NCI-H446 (cell line): ENCODE results near the gene C1orf226.
"Not testable (repeated sequence)": the region's sequence is repeated elsewhere in the genome, so short reads cannot be mapped to it uniquely, and the experiment has no call there.

ENCODE experiments used
- DNase-seq, 2 experiments: peaks; one replicate each; lab custom pipeline; 2025; lab: John Stamatoyannopoulos, UW

Gene C1orf226, protein sequence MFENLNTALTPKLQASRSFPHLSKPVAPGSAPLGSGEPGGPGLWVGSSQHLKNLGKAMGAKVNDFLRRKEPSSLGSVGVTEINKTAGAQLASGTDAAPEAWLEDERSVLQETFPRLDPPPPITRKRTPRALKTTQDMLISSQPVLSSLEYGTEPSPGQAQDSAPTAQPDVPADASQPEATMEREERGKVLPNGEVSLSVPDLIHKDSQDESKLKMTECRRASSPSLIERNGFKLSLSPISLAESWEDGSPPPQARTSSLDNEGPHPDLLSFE

DNA sequence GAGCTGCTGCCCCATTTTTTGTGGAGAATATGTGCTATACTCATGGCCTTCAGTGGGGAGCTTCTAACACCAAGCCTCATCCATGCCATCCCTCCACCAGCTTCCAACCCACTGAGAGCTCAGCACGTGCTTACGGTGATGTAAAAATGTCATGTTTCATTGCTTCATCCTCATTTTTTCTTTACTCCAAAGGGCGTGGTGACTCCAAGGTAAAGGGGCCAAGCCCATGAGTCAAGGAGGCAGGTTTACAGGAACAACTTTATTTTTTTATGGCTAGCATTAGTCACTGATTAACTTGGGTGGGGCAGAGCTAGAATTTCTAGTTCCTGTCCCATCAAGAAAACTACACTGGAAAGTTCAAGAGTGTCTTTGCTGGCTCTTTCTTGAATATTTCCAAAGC is at the start of gene C1orf226:
Gene C1orf226, plus strand, starts transcription at position 346 of the 400 bp plus-strand sequence. CDS start 174 bp downstream, outside the sequence.
- no peak for DNase-seq

DNA sequence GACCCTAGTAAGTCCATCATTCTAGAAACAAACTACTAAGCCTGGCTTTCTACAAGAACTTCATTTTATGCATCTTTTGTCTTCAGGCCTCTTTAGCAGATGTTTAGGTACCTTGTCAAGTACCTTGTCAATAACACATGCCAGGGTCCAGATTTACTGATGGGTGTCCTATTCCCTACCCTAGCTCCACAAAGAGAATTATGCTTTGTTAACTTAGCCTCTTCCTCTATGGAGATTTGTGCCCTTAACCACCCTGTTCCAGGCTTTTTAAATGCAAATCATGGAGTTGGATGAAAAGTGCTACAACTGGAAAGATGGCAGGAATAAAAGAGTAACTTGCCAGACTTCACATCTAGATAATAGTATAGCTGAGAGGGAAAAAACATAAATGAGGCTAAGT is 47.5 kb upstream of the C1orf226 start:
- DNase-seq: no peak

DNA sequence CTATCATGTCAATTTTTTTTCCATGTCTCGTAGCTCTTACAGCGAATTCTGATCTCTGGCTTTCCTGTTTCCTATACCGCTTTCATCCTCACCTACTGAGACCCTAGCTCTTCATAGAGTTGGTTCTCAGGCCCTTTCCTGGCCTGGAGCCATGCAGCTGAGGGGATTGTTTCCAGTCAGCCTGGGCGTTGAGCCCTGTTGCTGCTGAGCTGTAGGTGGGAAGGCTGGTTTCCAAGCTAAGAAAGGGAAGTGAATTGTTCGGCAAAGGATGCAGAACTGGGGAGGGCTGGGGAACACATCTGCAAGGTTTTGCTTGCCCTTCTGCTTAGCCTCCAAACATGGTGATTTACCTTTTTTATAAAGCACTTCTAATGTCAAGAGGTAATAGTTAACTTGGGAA is 46.4 kb upstream of the C1orf226 start:
- no peak for DNase-seq

DNA sequence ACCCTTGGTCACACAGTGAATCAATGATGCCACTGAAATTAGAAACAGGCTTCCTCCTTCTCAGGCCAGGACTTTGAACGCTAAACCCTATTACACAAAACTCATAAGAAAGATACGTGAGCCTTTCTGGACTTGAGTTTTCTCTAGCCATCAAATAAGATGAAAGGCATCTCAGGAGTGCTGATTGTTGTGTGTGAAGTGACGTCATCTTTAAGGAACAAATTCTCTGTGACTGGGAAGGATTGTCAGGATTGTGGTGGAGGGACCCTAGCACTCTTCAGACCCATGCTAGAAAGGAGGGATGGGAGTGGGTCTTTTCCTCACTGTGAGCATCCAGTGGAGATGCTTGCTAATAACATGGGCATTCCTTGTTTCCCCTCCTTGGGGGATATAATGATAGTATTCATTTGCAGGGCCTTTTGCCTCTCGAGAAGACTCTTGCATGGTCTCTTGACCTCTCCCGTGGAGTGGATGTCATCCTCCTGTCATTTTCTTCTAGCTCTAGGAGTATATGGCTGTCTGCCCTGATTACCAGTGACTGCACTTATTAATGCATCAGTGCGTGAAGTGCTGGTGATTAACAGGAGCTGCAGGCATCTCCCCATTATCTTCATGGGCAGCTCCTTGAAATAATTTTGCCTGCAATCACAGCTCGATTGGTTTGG is 44.8 kb upstream of the C1orf226 start:
- DNase-seq: no peak

DNA sequence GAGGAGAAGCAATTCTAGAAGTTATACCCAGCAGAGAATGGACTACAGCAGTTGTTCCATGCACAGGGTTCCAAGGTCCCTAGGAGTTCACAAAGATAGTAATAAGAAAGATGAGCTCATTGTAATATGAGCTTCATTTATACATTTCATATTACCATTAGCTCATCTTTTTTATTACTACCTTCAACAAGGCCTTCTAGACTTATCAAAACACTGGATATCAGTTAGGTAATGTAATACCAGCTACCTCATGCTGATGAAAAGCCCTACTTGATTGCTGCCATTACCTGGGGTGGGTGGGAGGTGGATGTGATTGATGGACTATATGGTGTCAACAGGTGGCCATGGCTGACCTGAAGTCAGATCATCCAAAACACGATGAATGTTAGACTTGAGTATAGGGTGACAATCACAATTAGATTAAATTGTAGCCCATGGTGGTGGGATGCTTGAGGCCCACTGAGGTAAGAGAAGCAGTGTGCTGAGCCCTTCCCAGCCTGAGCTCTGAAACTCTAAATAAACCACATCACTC is 39.0 kb upstream of the C1orf226 start:
- DNase-seq: no peak

DNA sequence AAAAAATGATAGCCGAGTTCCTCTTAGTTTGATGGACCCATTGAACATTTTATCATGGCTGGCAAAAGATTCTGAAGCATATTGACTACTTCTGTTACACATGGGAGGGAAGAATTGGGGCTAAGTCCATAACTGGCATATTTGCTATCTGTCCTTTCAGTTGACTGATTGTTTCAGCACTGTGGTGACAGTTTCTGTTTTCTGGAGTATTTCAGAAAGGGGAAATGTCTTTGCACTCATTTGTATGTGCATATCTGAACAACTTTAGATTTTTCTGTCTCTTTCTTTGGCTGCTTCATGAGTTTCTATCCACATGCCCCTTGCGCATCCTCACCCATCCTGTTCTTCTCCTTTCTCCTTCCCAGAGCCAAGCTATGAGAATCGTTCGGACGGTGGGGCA is 38.1 kb upstream of the C1orf226 start:
- no peak for DNase-seq

DNA sequence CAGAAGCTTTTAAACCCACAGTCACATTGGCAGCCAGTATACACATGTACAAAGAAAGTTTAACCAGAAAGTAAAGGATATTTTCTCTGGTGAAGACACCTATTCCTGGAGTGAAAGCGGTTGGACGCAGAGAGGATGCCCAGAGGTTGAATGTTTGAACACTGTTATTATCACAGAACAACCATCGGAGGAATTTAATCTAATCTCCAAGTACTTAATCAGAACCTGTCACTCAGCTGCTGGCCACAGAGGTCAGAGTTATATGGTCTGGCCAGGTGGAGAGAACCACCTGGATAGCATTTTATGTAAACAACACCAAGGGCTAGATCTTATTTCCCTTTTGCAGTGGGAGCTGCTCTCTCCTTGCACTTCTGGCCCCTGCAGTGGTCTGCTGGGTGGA is 34.2 kb upstream of the C1orf226 start:
- DNase-seq: no peak

DNA sequence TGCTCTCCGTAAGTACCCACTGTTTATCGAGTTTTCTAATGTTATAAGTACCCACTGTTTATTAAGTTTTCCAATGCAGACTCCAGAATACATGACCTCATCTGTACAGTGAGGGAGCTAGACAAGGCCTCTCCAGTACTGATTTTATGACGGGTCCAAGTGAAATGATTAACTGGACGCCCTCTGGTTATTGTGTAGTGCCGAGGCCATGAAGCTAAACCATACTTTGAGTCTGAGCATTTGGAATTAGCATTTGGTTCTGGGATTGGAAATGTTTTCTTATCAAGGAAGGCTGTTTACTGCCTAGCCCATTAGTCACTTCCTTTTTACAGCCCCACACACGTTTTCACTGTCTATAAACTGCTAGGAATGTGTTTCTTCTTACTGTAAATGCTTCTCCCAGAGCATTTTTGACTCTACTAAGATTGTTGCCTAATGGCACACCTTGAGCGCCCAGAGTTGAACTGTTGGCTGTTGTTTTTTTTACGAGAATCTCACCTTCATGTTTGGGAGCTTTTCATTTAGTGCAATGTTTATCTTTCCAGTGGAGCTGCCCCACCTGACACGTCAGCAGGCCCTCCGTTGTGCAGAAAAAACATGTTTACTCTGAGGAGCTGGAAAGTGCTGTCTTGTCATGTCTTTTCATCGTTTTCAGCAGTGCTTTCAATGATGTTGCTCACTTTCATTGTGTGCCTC is 31.7 kb upstream of the C1orf226 start:
- no peak for DNase-seq

DNA sequence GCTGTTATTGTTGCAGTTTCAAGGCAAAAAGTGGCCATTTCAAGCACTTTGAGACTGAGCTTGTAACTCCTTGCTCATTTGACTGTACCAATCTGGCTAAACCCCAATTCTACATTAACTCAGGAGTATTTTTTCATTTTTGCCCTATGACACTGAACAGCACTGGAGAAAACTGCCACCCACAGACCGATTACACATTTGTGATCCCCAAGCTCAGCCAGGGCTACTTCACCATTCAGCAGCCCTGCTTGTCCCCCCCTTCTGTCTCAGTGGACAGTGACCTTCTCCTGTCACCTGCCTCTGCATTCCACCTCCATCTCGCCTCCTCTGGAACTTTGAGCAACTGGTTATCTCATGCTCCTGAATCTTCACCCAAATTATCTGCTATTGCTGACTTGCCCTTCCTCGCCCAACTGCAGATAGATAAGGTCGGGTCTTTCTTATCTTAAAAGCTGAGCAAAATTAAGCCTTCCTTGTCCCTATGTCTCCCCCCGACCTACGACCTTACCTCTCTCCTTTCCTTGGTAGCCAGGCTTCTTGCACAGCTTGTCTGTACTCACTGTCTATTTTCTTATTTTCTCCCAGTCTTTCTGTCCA is 30.2 kb upstream of the C1orf226 start:
- no peak for DNase-seq

DNA sequence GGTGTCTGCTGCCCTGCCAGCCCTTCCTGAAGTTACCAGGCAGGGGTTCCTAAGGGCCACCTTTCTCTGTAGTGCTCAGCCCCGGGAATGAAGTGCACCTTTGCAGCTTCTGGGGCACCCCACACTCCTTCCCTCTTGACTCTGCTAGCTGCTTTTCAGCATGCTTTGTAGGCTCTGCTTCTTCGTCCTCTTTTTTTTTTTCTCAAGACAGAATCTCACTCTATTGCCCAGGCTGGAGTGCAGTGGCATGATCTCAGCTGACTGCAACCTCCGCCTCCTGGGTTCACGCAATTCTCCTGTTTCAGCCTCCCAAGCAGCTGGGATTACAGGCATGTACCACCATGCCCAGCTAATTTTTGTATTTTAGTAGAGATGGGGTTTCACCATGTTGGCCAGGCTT is 29.7 kb upstream of the C1orf226 start:
- DNase-seq: not testable (repeated sequence)

DNA sequence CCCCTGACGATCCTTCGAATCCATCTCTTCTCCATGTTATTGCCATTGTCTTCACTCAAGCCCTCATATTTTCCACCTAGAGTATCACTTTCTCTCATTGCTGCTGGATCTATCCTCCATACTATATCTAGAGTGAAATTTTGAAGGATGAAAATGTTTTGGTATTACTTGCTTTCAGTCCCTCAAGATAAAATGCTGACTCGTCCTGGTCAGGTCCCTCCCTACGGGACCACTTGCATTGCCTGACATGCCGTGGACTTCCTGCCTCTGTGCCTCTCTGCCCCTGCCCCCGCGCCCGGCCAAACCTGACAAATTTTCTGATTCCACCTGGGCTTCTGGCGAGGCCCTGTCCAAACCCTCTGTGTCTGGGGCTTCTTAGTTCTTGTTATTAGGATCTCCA is 28.4 kb upstream of the C1orf226 start:
- no peak for DNase-seq

DNA sequence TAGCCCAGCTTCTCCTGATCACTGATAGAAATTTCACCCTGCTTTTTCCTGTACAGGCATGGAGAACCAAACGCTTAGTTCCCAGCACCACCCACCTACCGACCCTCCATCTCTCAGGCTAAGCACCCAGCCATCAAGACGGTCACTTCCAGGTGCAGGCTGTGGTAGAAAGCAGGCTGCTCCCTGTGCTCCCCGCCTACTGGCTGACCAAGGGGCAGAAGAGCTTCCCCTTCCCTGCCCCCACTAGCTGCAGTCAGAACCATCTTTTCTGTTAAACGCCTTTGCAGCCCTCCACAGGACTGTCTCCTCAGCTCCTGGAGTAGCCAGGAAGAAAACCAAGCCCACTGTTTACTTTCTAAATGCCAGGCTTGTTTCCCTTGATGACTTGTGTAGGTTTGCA is 27.8 kb upstream of the C1orf226 start:
- DNase-seq: no peak

DNA sequence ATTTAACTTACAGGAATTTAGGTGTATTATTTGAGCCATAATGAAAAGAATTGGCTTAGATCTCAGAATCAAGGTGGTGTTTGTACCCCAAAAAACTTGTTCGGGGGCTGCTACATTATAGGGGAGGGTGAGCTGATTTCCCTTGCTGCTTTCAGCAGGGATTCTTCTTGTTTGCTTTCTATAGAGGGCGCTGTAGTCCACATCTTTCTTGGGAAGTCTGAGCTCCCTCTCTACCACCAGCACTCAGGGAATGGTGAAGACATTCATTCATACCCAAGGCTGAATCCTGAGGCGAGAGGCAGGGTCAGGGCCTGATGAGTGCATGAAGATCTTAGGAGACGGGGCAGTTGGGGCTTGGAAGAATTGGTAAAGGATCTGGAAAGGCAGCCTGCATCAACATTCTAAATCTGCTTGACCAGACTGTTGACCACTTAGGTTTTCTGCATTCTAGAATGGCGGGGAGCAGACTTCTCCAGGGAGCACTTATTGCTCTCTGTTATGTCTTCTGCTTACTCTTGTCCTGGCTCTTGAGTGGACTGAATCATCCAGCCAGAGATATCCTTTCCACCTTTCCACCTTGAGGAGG is 23.8 kb upstream of the C1orf226 start:
- peak; percentile 8 to 60 for DNase-seq

DNA sequence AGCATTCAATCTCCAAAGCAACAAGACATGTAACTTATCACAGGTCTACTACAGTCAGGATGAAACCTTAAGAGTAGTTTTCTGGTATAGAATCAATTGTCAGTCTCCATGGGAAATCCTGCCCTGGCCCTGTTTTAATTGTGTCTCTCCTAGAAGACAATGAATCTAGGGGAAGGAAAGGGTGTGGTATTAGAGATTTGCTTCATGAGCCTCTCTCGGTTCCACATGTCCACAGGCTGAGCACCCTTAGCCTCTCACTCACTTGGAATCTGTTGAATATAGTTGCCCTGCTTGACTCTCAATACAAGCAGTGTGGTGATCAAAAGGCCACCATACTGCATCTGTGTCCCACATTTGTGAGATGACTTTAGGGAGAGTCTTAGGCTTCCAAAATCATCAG is 22.6 kb upstream of the C1orf226 start:
- DNase-seq: no peak

DNA sequence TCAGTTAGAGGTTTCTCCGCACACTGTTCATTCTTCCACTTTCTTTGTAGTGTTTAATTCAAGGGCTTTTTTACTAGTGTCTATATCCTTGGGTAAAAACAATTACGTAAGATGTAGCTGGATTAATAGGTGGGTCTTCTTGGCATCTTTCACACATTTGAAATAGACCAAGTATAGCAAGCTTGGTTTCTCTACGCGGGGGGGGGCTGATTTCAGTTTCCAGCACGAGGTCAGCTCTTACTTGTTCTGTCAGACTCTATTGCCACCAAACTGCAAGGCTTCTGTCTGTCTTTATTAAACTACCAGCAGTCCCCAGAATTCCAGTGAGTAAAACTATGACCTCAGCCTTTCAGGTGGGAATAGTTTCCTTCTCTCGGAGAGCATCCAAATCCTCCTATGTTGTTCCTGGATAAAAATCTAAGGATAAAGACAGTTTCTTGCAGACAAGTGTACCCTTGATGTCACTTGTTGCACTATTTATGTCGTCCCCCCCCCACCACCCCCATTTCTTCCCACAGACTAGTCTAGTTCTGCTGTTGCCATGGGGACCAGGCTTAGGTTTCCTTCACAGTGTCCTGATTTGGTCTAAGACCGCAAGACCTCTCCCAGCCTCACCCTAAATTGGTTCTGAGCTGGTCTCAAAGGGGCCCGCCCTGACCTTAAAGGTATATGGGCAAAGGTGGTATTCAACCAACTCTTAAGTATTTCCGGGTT is 21.8 kb upstream of the C1orf226 start:
- DNase-seq: no peak

DNA sequence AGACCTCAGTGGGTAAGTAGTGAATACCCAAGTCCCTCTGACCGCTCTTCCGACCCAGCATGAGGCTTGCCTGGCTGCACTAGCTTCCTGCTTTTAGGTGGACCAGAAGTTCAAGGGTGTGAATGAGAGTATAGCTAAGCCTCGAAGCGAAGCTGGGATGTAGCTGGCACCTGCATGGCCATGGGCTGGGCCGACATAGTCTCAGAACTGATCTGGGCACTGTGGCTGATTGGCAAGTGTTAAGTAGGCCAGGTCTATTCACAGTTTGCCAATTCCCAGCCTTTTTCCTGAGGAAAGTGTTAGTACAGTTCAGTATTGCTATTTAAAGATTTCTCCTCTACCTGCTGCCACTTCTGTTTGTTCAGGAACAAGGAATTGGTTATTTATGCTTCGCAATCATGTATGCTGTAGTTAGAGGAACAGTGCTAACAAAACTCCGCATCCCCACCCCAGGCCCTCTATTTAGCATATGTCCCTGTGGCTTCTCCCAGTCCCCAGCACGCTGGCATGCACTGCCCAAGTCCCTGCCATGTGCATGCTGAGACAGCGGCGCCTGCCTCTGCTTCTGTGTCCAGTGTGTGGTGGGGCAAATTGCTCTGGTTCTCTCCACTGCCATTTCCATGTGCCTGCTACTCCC is 21.2 kb upstream of the C1orf226 start:
- DNase-seq: no peak

DNA sequence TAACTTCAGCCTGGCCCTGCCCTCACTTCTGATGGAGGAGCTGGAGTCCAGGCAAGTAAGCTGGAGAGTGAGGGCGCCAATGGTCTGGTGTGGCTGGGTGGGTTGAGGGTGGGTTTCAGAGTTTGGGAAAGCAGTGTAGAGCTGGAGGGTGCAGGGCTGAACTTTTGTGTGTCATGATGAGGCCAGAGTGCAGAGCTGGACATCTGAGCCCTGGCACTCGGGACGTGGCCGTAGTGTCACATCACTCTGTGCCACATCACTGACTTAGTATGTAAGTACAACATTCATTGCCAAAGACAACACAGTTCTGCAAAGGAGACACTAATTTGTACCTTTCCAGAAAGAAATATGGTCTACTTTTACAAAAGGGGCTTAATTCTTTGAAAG is 20.7 kb upstream of the C1orf226 start:
- no peak for DNase-seq

DNA sequence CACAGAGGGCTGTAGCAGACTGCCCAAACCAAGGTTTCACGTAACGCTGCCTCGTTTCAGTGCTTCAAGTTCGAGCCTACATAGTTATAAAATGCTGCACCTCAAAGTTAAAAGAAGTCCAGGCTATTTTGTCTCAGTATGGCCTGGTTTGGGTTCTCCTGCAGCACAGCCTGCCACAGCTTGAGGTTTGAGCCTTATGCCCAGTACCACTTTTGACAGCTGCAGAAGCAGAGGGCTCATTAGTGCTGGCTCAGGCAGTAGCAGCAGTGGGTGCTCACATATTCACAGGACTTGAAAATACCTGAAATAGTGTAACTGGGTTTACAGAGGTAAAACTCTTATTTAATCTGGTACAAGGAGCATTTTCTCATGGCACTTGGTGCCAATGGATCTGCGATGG is 20.2 kb upstream of the C1orf226 start:
- no peak for DNase-seq

DNA sequence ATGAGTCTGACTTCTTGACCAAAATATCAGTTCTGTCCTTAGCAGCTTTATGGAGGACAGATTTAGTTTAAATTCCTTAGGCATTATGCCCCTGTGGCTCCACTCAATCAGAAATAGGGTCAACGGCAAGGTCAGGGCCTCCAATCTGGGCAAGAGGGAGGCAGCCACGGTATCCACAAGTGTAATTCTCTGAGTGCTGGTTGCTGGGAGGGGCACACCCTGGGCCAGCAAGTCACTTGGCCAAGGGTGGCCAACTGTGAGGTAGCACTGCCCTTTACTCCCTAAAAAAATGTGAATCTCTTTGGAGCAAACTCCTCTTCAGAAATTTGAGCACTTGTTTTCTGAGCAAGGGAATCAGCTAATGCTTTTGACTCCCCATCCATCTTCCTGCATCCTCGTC is 17.7 kb upstream of the C1orf226 start:
- no peak for DNase-seq

DNA sequence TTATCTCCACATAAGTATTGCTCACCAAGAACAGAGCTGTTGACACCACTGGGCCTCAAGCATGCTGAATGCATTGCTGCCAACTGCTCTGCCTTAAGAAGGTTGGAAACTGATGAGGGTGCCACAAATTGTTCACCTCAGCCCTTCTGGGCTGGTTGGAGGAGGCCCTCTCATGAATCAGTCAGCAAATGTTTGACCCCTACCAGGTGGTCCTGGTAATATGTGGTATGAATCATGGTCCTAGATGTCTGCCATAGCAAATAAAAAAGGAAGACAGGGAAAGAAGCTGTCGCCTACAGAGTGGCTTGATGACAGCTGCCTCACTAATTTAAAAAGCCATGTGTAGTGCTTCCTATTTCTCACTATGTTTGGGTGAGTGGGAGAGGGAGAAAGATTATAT is 17.0 kb upstream of the C1orf226 start:
- DNase-seq: no peak
